ENCODE data around the gene CEACAM20.

DNA sequence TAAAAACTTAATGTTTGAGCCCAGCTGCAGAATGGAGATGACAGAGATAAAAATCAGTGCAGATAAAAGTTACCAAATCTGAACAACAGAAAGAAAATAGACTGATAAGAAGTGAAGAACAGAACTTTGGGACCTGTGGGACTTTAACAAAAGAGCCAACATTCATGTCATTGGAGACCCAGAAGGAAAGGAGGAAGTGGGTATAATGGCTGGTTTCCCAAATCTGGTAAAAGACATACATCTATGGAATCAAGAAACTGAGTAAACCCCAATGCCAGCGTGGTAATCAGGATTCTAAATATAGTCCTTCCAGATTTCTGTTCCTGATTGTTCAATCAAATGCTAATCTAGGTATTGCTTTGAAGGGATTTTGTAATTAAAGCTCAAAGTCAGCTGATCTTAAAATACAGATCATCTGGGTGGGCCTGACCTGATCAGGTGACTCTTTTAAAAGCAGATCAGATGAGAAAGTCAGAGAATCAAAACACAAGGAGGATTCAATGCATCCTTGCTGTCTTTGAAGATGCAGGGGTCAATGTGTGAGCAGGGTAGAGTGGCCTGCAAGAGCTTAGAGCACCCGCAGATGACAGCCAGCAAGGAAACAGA, 25.3 kb upstream of the CEACAM20 start:
- no peak for TF ChIP-seq POLR2A (IDR thresholded peaks at IDR 0.05; ENCODE audit: low read length)
- no peak for TF ChIP-seq GATA1 (IDR thresholded peaks at IDR 0.05; ENCODE audit: low read depth, low read length)

Measured in erythroblast (primary cell).